22Rv1 (cell line): ENCODE results near the gene SKA2.

Source experiments
- H3K27ac ChIP-seq: fragments of 450-650 bp; 2 replicates; pipeline ENCODE4 v1.5.1; 2017
- CTCF ChIP-seq: fragments of 450-650 bp; IDR thresholded peaks from 2 replicates; pipeline ENCODE4 v1.5.1; 2017; ENCODE audit warnings: mild to moderate bottlenecking
- ZFX ChIP-seq: fragments of 450-650 bp; IDR thresholded peaks from 2 replicates; pipeline ENCODE4 v1.6.1; 2017; ENCODE audit warnings: antibody characterized with exemption, borderline replicate concordance

Gene SKA2

GRCh38 chr17:59167571-59168001 is 12.6 kb upstream of the SKA2 start:
- H3K27ac ChIP-seq = no peak overlapping the region
- no peak for TF ChIP-seq CTCF
- TF ChIP-seq ZFX = no peak

GRCh38 chr17:59165933-59166342 is 11.0 kb upstream of the SKA2 start:
- H3K27ac ChIP-seq = 0 out of 2 replicates have a peak overlapping the region, but pooled peaks have one; percentile 14
- no peak for TF ChIP-seq ZFX
- TF ChIP-seq CTCF = peak; percentile 73

- no peak overlapping the region for H3K27ac ChIP-seq
- TF ChIP-seq ZFX = no peak
- TF ChIP-seq CTCF = no peak
These were observed 6.5 kb upstream of the SKA2 start for GRCh38 chr17:59161477-59161876.

GRCh38 chr17:59160157-59161025 is 5.4 kb upstream of the SKA2 start:
- TF ChIP-seq CTCF (no peak), ZFX (no peak)

GRCh38 chr17:59155439-59156177 is 622 bp upstream of the SKA2 start, which contains the start of gene PRR11:
Gene PRR11 (plus strand): TSS chr17:59155746. CDS start chr17:59169753, 14,007 bp downstream.
- peak within 1 kb of the TSS; percentile 97 for H3K27ac ChIP-seq
- TF ChIP-seq CTCF = no peak
- no peak for TF ChIP-seq ZFX

More at GRCh38 chr17:59160157-59161025, 5.4 kb upstream of the SKA2 start:
- no peak overlapping the region for H3K27ac ChIP-seq

- no peak for TF ChIP-seq CTCF
- no peak for TF ChIP-seq ZFX
- H3K27ac ChIP-seq = peak overlapping the region; percentile 97
These were observed 680 bp downstream of the SKA2 start for GRCh38 chr17:59154292-59154720.
